GM04503 (cell line): ENCODE results near the gene ASXL1.
"Not testable (repeated sequence)": the region's sequence is repeated elsewhere in the genome, so short reads cannot be mapped to it uniquely, and the experiment has no call there.

Source experiments
- DNase-seq: peaks from one replicate; pipeline ENCODE4 v3.0.0-alpha.2; 2012; ENCODE audit warnings: low read depth

Gene ASXL1

DNA sequence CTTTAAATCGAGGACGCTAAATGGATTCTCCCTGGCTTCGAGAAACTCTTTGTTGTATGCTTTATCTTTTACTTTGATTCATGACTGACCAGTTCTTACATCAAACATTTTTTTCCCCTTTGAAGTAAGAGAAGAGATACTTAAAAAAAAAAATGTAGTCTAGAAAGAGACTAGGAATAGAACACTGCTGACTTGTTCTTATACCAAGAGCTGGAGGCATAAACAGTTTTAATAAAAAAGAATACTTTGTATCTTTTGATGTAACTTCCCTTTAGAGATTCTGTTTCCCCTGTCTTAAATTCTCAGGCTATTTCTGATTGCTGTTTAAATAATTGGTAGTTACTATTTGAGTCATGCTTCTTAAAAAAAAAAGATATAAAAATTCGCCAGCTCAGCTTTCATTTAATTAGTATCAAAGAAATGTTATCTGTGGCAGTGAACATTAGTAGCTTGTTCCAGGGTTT is 4.8 kb downstream of the ASXL1 start:
- no peak for DNase-seq

DNA sequence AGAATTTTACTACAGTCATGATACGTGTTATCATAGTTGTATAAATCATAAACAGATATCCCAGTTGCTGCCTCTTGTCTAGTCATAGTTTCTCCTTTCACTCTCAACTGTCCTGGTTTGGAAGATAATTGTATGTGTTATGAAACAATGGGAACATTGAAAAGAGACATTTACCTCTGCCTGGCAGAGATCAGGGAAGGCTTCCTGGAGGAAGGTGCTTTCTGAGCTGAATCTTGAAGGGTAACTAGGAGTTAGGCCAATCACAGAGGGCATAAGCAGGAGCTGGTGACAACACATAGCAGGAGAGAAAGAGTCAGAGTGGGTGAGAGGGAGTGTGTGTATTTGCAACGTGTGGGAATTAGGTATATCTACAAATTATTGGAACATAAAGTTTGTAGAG is 5.4 kb downstream of the ASXL1 start:
- DNase-seq: no peak

DNA sequence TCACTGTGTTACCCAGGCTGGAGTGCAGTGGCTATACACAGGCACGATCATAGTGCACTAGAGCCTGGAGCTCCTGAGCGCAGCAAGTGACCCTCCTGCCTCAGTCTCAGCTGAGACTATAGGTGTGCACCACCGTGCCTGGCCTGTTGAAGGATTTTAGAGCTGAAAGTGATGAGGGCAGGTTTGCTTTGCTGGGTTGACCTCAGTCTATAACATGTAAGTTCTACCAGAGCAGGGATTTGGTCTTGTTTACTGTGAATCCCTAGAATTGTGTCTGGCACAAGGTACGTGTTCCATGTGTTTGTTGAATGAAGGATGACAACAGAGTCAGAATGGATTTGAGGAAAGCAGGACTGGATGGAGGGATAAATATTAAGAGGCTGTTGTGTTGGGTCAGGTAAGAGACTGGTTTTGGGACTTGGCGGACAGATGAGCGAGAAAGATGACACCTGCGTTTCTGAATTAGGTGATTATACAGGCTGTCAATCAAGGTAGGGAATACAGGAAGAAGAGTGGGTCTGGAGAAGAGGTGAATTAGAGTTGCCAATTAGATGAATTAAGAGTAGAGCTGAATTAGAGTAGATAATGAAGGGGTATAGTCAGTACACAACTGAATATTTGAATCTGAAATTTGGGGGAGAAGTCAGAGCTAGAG is 6.5 kb downstream of the ASXL1 start:
- no peak for DNase-seq

DNA sequence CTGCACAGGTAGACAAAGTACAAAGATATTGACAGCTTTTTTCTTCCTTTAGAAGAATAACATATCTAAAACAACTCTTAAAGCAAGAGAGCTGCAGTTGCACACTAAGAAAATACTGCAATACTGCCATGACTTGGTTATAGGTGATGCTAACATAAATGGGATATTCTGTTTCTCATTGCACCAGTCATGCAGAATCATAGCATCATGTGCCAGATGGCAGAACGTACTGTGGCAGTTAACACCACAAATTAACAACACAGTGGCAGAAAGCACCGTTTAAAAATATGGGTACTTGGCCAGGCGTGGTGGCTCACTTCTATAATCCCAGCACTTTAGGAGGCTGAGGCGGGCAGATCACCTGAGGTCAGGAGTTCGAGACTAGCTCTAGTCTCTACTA is 7.4 kb downstream of the ASXL1 start:
- DNase-seq: no peak

DNA sequence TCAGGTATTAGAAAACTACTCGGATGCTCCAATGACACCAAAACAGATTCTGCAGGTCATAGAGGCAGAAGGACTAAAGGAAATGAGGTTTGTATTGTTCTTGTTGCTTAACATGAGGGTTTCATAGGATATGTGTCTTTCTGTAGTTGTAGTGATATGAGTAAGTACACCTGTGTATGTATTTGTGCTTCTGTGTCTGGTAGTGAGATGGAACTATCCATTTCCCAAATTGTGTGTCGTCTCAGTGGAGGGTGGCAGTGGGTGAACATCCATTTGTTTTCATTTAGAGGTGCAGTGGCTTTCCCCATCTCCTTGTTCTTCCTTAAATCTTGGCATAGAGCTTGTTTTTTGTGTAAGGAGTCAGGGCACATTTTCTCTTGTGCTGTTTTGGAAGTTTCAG is 8.2 kb downstream of the ASXL1 start:
- DNase-seq: no peak

GRCh38 chr20:32368323-32368722 is 10.2 kb downstream of the ASXL1 start:
- no peak for DNase-seq

- no peak for DNase-seq
Measured at GRCh38 chr20:32368925-32369324, 10.8 kb downstream of the ASXL1 start.

- DNase-seq: no peak
Measured at GRCh38 chr20:32370897-32371296, 12.8 kb downstream of the ASXL1 start.

- no peak for DNase-seq
Measured at GRCh38 chr20:32378461-32378860, 20.3 kb downstream of the ASXL1 start.

DNA sequence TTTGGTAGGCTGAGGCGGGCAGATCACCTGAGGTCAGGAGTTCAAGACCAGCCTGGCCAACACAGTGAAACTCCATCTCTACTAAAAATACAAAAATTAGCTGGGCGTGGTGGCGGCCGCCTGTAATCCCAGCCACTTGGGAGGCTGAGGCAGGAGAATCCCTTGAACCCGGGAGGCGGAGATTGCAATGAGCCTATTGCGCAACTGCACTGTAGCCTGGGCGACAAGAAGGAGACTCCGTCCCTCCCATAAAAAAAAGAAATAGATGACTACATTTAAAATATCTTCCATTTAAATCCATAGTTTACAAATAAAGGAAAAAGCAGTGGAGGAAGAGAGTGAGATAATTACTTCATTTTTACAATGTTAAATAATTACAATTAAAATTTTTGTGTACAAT is 21.9 kb downstream of the ASXL1 start:
- not testable (repeated sequence) for DNase-seq

GRCh38 chr20:32380745-32381144 is 22.6 kb downstream of the ASXL1 start:
- no peak for DNase-seq

DNA sequence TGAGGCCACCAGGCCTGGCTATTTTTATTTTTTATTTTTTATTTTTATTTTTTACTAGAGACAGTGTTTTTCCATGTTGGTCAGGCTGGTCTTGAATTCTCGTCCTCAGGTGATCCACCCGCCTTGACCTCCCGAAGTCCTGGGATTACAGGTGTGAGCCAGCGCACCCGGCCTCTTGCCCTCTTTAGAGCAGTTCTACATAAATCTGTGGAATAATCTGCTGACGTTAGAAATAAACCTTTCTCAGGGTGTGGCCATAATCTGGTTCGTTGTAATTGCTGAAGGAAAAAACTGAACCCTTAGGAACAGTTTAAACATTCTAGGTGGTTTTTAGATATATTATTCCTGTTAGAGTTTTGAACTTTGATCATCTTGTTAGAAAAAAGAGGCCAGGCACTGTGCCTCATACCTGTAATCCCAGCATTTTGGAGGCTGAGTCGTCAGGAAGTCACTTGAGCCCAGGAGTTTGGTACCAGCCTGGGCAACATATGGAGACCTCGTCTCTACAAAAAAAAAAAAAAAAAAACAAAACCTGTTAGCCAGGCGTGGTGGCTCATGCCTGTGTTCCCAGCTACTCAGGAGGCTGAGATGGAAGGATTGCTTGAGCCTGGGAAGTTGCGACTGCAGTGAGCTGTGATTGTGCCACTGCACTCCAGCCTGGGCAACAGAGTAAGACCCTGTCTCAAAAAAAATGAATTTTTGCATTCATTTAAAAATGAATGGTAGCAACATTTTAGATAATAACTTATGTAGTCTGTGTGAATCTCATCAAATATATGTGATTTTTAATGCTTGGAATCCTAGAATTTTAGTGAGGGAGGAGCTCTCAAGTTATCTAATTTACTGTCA is 24.2 kb downstream of the ASXL1 start:
- DNase-seq: no peak

GRCh38 chr20:32383441-32383840 is 25.3 kb downstream of the ASXL1 start:
- not testable (repeated sequence) for DNase-seq

DNA sequence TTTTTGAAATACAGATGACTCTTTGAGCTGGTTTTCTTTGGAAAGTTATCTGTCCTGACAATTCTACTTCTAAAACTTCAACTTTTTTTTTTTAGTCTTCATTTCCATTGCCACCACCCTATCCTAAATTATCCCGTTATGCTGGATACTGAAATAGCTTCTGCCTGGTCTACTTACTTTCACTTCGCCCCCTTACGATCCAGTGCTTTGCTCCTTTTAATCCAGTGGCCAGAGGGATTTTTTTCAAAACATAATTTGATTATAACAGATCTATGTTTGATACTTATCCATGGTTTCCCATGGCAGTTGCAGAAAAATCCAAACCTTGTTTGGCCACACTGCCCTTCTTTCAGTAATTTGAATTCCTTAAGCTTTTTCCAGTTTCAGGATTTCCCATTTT is 27.4 kb downstream of the ASXL1 start:
- DNase-seq: no peak

- peak; percentile 22 for DNase-seq
Measured at GRCh38 chr20:32386091-32386490, 28.0 kb downstream of the ASXL1 start.

- DNase-seq: no peak
Measured at GRCh38 chr20:32387252-32387651, 29.1 kb downstream of the ASXL1 start.

- no peak for DNase-seq
Measured at GRCh38 chr20:32391003-32391402, 32.9 kb downstream of the ASXL1 start.

GRCh38 chr20:32395066-32395465 is 36.9 kb downstream of the ASXL1 start:
- DNase-seq: no peak

DNA sequence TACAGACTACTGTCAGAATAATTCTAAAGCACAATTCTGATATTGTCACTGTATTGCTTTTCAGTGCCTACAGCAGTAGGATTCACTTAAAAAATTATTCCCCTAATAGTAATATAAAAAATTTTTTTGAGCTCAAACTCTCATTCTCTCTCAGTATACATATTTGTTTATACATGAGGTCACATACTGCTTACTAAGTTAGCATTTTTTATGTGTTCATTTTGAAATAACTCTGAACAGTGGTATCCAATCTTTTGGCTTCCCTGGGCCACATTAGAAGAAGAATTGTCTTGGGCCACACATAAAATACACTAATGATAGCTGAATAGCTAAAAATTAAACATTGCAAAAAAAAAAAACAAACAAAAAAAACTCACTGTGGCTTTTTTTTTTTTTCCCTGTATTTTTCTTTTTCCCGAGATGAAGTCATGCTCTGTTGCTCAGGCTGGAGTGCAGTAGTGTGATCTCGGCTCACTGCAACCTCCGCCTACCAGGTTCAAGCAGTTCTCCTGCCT is 38.6 kb downstream of the ASXL1 start:
- peak; percentile 6 for DNase-seq

DNA sequence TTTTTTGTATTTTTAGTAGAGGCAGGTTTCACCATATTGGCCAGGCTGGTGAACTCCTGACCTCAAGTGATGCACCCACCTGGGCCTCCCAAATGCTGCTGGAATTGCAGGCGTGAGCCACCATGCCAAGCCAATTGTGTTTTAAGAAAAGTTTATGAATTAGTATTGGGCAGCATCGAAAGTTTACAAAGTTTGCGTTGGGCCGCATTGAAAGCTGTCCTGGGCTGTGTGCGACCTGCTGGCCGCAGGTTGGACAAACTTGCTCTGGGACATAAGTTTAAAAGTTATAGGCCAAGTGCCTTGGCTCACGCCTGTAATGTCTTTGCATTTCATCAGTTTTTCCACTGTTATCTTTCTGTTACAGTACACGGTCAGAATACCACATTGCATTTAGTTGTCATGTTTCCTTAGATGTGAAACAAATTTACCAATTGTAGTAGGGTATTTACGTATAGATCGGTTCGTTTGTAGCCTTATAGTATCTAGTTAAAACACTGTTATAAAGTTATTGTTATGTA is 39.5 kb downstream of the ASXL1 start:
- DNase-seq: no peak

DNA sequence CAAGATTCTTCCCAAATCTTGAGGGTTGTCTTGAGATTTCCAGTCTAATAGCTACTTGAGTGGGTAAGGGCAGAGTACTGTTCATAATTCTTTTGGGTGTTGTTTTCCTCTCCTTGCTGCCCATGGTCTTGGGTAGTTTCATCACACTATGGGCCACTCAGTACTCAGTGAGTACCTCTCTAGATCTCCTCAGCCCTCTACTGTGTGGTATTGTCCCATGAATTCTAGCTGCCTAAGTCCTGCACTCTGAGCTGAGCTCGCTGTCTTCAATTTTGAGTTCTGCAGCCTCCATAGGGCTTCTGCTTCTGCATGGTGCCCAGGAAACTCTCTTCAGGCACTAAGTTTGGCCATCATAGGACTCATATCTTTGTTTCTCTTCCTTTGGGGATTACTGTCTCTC is 42.3 kb downstream of the ASXL1 start:
- no peak for DNase-seq

- no peak for DNase-seq
Measured at GRCh38 chr20:32404017-32404416, 45.9 kb downstream of the ASXL1 start.

DNA sequence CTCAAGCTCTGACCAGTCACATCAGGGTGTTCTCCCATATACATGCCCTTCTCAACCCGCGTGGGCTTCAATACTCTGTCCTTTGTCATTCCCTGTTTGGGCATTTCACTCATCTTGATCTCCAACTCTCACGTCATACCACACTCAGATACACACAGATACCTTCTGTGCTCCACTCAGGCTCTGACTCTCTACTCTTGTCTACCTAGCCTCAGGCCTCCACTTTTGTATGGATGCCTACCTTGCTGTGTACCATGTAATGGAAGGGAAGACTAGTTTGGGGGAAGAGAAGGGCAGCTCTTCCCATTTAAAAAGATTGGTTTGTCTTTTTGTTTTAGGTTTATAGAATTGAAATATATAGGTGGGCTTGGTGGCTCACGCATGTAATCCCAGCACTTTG is 48.6 kb downstream of the ASXL1 start:
- DNase-seq: no peak
